WTC11 (cell line): ENCODE results near the gene NECAB3. TPM values are rescaled to one million over a fixed set of nuclear protein-coding genes. Genes with fewer than 3 reads are reported as not detected.

Source experiments
- ATAC-seq: fragments of 200-7000 bp; cut with Tn5 transposase; 2 replicates; pipeline ENCODE4 v1.10.0; 2021; ENCODE audit warnings: mild to moderate bottlenecking, moderate library complexity
- CTCF ChIA-PET: fragments of 300-600 bp; sonication (Branson Sonifier 250); formaldehyde crosslinking; loops from one replicate; lab custom pipeline; 2021; ENCODE audit warnings: antibody characterized with exemption; lab: Charles Lee
- POLR2A ChIA-PET: fragments of 350-600 bp; sonication (Branson Sonifier 250); formaldehyde crosslinking; loops from one replicate; lab custom pipeline; 2021; ENCODE audit warnings: antibody characterized with exemption; lab: Charles Lee
- DNase-seq: peaks from one replicate; pipeline ENCODE4 v3.0.0; 2021; ENCODE audit warnings: low spot score
- H3K27ac Mint-ChIP-seq: 2 replicates; pipeline ENCODE4 v1.8.0; 2021; ENCODE audit warnings: mixed read lengths
- H3K27me3 Mint-ChIP-seq: 2 replicates; pipeline ENCODE4 v1.8.0; 2021; ENCODE audit warnings: low read depth, mild to moderate bottlenecking, moderate library complexity, mixed read lengths
- H3K36me3 Mint-ChIP-seq: 2 replicates; pipeline ENCODE4 v1.8.0; 2021; ENCODE audit warnings: mixed read lengths
- H3K4me1 Mint-ChIP-seq: 2 replicates; pipeline ENCODE4 v1.8.0; 2022; ENCODE audit warnings: mixed read lengths
- H3K4me3 Mint-ChIP-seq: 2 replicates; pipeline ENCODE4 v1.8.0; 2021; ENCODE audit warnings: mild to moderate bottlenecking, moderate library complexity, mixed read lengths
- H3K9me3 Mint-ChIP-seq: 2 replicates; pipeline ENCODE4 v1.8.0; 2021; ENCODE audit warnings: mixed read lengths
- ARID4B ChIP-seq: sonication (generic); formaldehyde crosslinking; IDR thresholded peaks from 2 replicates; pipeline ENCODE4 v1.8.0; 2023; ENCODE audit warnings: missing genetic modification reagents, mild to moderate bottlenecking, borderline replicate concordance
- ELF4 ChIP-seq: sonication (generic); formaldehyde crosslinking; IDR thresholded peaks from 2 replicates; pipeline ENCODE4 v1.8.1; 2022; ENCODE audit warnings: low read depth, mild to moderate bottlenecking, moderate library complexity, missing genetic modification reagents
- GABPB1 ChIP-seq: sonication (generic); formaldehyde crosslinking; IDR thresholded peaks from 2 replicates; pipeline ENCODE4 v1.8.1; 2023; ENCODE audit warnings: mild to moderate bottlenecking, missing genetic modification reagents
- MYBL2 ChIP-seq: sonication (generic); formaldehyde crosslinking; IDR thresholded peaks from 2 replicates; pipeline ENCODE4 v1.8.1; 2023; ENCODE audit warnings: mild to moderate bottlenecking, moderate library complexity, missing genetic modification reagents
- NFATC4 ChIP-seq: fragments of 250-450 bp; sonication (Bioruptor Pico); IDR thresholded peaks from 2 replicates; pipeline ENCODE4 v1.9.0; 2021; ENCODE audit warnings: mild to moderate bottlenecking
- NR3C1 ChIP-seq: sonication (generic); formaldehyde crosslinking; conservative IDR thresholded peaks from 2 replicates; pipeline ENCODE4 v1.8.1; 2023; ENCODE audit warnings: low read depth, mild to moderate bottlenecking, missing genetic modification reagents
- OVOL2 ChIP-seq: fragments of 250-450 bp; sonication (Bioruptor Pico); IDR thresholded peaks from 2 replicates; pipeline ENCODE4 v1.9.0; 2021; ENCODE audit warnings: mild to moderate bottlenecking, borderline replicate concordance
- PREB ChIP-seq: sonication (generic); formaldehyde crosslinking; IDR thresholded peaks from 2 replicates; pipeline ENCODE4 v1.8.1; 2022; ENCODE audit warnings: mild to moderate bottlenecking, missing genetic modification reagents, moderate library complexity, borderline replicate concordance
- ZNF317 ChIP-seq: sonication (generic); formaldehyde crosslinking; IDR thresholded peaks from 2 replicates; pipeline ENCODE4 v1.8.1; 2023; ENCODE audit warnings: low read depth, mild to moderate bottlenecking, moderate library complexity, missing genetic modification reagents, borderline replicate concordance
- ZNF423 ChIP-seq: fragments of 250-450 bp; sonication (Bioruptor Pico); IDR thresholded peaks from 2 replicates; pipeline ENCODE4 v2.1.2; 2022; ENCODE audit warnings: mild to moderate bottlenecking, moderate library complexity
- total RNA-seq: library from RNA; stranded (reverse); gene quantifications from 3 replicates; pipeline ENCODE4 v1.2.3, GENCODE V29; 2021
- TF ChIP-seq, protein P1 (sequence below): sonication (generic); formaldehyde crosslinking; IDR thresholded peaks from 2 replicates; pipeline ENCODE4 v1.8.1; 2023; ENCODE audit warnings: mild to moderate bottlenecking, missing genetic modification reagents, borderline replicate concordance
- TF ChIP-seq, protein P2 (sequence below): sonication (generic); formaldehyde crosslinking; conservative IDR thresholded peaks from 2 replicates; pipeline ENCODE4 v1.8.1; 2023; ENCODE audit warnings: mild to moderate bottlenecking, low read depth, missing genetic modification reagents, moderate library complexity
- TF ChIP-seq, protein P3 (sequence below): fragments of 250-450 bp; sonication (Bioruptor Pico); IDR thresholded peaks from 2 replicates; pipeline ENCODE4 v1.8.0; 2021; ENCODE audit warnings: mild to moderate bottlenecking
- TF ChIP-seq, protein P4 (sequence below): fragments of 250-450 bp; sonication (Bioruptor Pico); conservative IDR thresholded peaks from 2 replicates; pipeline ENCODE4 v1.9.0; 2021; ENCODE audit warnings: mild to moderate bottlenecking

Gene NECAB3
- total RNA-seq, 1 experiment from 2014 or later, result 38.0 TPM

DNA sequence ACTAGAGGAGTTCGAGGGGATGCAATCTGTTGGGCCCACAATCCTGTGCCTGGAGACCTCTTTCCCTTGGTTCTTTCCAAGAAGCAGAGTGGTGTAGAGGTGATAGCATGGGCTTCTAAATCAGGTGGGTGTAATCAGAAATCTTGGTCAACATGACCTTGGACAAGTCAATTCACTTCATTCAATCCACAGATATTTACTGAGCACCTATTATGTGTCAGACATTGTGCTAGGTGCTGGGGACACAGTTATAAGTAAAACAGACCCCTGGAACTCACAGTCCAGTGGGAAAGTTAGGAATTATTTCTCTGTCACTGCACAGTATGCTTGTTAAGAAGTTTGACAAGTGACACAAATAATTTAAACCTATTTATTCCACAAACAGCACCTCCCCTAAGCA lies 15.3 kb upstream of the NECAB3 start:
- H3K9me3 Mint-ChIP-seq, result no peaks in the 10 kb centered on the region
- CTCF ChIA-PET, result interaction anchor here (1.6 kb wide), 1 partner anchor 21 kb away, joined by 3 read pairs; no protein-coding TSS in a partner anchor

GRCh38 chr20:33688938-33689424 lies 14.8 kb upstream of the NECAB3 start:
- Mint-ChIP-seq H3K36me3 (no peaks in the 10 kb centered on the region), H3K4me1 (peaks cover 27% of the 10 kb centered on the region), H3K9me3 (no peaks in the 10 kb centered on the region), H3K27ac (no peak overlapping the region), H3K4me3 (no peak overlapping the region), H3K27me3 (peaks cover 30% of the 10 kb centered on the region)
- DNase-seq, result no peak
- POLR2A ChIA-PET, result no interaction called here
- ATAC-seq, result no peak
- CTCF ChIA-PET, result no interaction called here
- TF ChIP-seq NFATC4 (CRISPR knock-in tag) (no peak), NR3C1 (CRISPR knock-in tag) (no peak), ZNF317 (CRISPR knock-in tag) (no peak), OVOL2 (CRISPR knock-in tag) (no peak), GABPB1 (CRISPR knock-in tag) (no peak), ELF4 (CRISPR knock-in tag) (no peak), ARID4B (CRISPR knock-in tag) (no peak)

More for the DNA sequence above, 15.3 kb upstream of the NECAB3 start:
- H3K4me1 Mint-ChIP-seq, result peaks cover 29% of the 10 kb centered on the region
- POLR2A ChIA-PET, result interaction anchor here (0.9 kb wide), 1 partner anchor 23 kb away, joined by 7 read pairs; the partner anchor contains the start of gene ACTL10
- TF ChIP-seq, protein P1, sequence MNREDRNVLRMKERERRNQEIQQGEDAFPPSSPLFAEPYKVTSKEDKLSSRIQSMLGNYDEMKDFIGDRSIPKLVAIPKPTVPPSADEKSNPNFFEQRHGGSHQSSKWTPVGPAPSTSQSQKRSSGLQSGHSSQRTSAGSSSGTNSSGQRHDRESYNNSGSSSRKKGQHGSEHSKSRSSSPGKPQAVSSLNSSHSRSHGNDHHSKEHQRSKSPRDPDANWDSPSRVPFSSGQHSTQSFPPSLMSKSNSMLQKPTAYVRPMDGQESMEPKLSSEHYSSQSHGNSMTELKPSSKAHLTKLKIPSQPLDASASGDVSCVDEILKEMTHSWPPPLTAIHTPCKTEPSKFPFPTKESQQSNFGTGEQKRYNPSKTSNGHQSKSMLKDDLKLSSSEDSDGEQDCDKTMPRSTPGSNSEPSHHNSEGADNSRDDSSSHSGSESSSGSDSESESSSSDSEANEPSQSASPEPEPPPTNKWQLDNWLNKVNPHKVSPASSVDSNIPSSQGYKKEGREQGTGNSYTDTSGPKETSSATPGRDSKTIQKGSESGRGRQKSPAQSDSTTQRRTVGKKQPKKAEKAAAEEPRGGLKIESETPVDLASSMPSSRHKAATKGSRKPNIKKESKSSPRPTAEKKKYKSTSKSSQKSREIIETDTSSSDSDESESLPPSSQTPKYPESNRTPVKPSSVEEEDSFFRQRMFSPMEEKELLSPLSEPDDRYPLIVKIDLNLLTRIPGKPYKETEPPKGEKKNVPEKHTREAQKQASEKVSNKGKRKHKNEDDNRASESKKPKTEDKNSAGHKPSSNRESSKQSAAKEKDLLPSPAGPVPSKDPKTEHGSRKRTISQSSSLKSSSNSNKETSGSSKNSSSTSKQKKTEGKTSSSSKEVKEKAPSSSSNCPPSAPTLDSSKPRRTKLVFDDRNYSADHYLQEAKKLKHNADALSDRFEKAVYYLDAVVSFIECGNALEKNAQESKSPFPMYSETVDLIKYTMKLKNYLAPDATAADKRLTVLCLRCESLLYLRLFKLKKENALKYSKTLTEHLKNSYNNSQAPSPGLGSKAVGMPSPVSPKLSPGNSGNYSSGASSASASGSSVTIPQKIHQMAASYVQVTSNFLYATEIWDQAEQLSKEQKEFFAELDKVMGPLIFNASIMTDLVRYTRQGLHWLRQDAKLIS (CRISPR knock-in tag), result no peak
- TF ChIP-seq, protein P2, sequence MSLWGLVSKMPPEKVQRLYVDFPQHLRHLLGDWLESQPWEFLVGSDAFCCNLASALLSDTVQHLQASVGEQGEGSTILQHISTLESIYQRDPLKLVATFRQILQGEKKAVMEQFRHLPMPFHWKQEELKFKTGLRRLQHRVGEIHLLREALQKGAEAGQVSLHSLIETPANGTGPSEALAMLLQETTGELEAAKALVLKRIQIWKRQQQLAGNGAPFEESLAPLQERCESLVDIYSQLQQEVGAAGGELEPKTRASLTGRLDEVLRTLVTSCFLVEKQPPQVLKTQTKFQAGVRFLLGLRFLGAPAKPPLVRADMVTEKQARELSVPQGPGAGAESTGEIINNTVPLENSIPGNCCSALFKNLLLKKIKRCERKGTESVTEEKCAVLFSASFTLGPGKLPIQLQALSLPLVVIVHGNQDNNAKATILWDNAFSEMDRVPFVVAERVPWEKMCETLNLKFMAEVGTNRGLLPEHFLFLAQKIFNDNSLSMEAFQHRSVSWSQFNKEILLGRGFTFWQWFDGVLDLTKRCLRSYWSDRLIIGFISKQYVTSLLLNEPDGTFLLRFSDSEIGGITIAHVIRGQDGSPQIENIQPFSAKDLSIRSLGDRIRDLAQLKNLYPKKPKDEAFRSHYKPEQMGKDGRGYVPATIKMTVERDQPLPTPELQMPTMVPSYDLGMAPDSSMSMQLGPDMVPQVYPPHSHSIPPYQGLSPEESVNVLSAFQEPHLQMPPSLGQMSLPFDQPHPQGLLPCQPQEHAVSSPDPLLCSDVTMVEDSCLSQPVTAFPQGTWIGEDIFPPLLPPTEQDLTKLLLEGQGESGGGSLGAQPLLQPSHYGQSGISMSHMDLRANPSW (CRISPR knock-in tag), result no peak
- TF ChIP-seq, protein P3, sequence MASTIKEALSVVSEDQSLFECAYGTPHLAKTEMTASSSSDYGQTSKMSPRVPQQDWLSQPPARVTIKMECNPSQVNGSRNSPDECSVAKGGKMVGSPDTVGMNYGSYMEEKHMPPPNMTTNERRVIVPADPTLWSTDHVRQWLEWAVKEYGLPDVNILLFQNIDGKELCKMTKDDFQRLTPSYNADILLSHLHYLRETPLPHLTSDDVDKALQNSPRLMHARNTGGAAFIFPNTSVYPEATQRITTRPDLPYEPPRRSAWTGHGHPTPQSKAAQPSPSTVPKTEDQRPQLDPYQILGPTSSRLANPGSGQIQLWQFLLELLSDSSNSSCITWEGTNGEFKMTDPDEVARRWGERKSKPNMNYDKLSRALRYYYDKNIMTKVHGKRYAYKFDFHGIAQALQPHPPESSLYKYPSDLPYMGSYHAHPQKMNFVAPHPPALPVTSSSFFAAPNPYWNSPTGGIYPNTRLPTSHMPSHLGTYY (CRISPR knock-in tag), result no peak
- TF ChIP-seq PREB (CRISPR knock-in tag) (no peak), ZNF423 (CRISPR knock-in tag) (no peak), MYBL2 (CRISPR knock-in tag) (no peak)
- TF ChIP-seq, protein P4, sequence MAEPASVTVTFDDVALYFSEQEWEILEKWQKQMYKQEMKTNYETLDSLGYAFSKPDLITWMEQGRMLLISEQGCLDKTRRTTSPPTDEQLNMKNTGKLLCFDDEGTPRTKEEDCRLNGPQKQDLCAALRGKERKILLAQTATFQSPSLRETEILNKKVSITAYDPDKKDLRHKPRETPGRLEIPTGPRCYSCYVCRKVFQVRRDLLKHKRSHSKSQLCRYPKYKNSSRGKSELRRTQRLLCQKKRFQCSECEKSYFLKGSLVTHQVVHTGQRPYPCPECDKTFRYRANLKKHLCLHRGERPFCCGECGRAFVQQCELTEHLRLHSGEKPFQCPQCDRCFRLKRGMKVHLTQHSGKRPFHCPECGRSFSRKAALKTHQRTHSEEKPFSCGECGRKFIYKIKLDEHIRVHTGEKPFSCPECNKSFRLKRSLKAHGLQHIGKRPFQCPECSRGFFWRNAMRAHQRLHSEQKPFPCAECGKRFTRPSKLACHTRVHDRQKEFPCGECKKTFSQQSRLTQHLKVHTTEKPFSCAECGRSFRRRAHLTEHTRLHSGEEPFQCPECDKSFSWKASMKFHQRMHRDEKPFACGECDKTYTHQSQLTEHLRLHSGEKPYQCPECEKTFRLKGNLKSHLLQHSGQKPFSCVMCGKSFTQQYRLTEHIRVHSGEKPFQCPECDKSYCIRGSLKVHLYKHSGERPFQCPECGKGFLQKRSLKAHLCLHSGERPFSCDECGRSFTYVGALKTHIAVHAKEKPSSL (CRISPR knock-in tag), result no peak
- TF ChIP-seq, all 79 proteins: peak for 0
- no peak overlapping the region for H3K27ac Mint-ChIP-seq
- DNase-seq (no peak), ATAC-seq (no peak)
- peaks cover 30% of the 10 kb centered on the region for H3K27me3 Mint-ChIP-seq
- no peaks in the 10 kb centered on the region for H3K36me3 Mint-ChIP-seq
- H3K4me3 Mint-ChIP-seq, result no peak overlapping the region
